ENCODE measurements around the gene UEVLD.

UEVLD gene

DNA sequence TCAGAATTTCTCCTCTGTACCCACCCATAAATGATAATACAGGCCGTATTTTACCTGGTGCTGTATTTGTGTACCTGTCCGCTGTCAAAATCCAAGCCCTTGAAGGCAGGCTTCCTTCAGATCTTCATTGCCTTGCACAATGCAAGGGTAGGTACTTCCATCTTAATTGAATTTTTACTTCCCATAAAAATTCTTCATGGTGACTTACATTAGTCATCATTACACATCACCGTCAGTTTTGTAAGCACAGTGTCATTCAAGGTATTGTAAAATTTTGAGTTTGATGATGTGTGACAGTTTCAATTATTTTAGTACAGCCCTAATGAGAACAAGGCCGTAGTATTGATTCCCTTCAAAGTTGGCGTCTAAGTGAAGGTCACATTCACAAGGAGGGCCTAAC is 61.0 kb downstream of the UEVLD start:
- Histone ChIP-seq H3K27me3 (replicated peaks; ENCODE audit: control insufficient read depth, insufficient read depth, low read length) (no peaks in the 10 kb centered on the region), H3K4me3 (ENCODE audit: low read length) (peak overlapping the region; percentile 99), H3K4me1 (ENCODE audit: control insufficient read depth, insufficient read depth, low read length) (peaks cover 27% of the 10 kb centered on the region), H3K36me3 (ENCODE audit: control insufficient read depth, insufficient read depth, low read length, severe bottlenecking) (peaks cover 25% of the 10 kb centered on the region), H3K9me3 (ENCODE audit: control insufficient read depth, low read length) (no peaks in the 10 kb centered on the region), H3K9ac (ENCODE audit: low read length) (peak overlapping the region; percentile 93)
- DNase-seq (ENCODE audit: low read depth), result peak; percentile 51

GRCh38 chr11:18526521-18527296 is 61.8 kb downstream of the UEVLD start, which contains the start of gene TSG101:
TSS of gene TSG101 (minus strand) at chr11:18526942. CDS start at chr11:18526816, 126 bp downstream.
- Histone ChIP-seq H3K27me3 (replicated peaks; ENCODE audit: control insufficient read depth, insufficient read depth, low read length) (no peaks in the 10 kb centered on the region), H3K9me3 (ENCODE audit: control insufficient read depth, low read length) (no peaks in the 10 kb centered on the region), H3K9ac (ENCODE audit: low read length) (peak within 1 kb of the TSS; percentile 93), H3K4me3 (ENCODE audit: low read length) (peak within 1 kb of the TSS; percentile 99), H3K36me3 (ENCODE audit: control insufficient read depth, insufficient read depth, low read length, severe bottlenecking) (peaks cover 19% of the 10 kb centered on the region), H3K4me1 (ENCODE audit: control insufficient read depth, insufficient read depth, low read length) (peaks cover 31% of the 10 kb centered on the region)
- peak; percentile 98 for DNase-seq (ENCODE audit: low read depth)

- Histone ChIP-seq H3K4me1 (ENCODE audit: control insufficient read depth, insufficient read depth, low read length) (peaks cover 31% of the 10 kb centered on the region), H3K4me3 (ENCODE audit: low read length) (peak overlapping the region; percentile 99), H3K36me3 (ENCODE audit: control insufficient read depth, insufficient read depth, low read length, severe bottlenecking) (peaks cover 13% of the 10 kb centered on the region), H3K9ac (ENCODE audit: low read length) (peak overlapping the region; percentile 93), H3K9me3 (ENCODE audit: control insufficient read depth, low read length) (no peaks in the 10 kb centered on the region), H3K27me3 (replicated peaks; ENCODE audit: control insufficient read depth, insufficient read depth, low read length) (no peaks in the 10 kb centered on the region)
- no peak for DNase-seq (ENCODE audit: low read depth)
Observed at GRCh38 chr11:18526130-18526520, 62.4 kb downstream of the UEVLD start.

DNA sequence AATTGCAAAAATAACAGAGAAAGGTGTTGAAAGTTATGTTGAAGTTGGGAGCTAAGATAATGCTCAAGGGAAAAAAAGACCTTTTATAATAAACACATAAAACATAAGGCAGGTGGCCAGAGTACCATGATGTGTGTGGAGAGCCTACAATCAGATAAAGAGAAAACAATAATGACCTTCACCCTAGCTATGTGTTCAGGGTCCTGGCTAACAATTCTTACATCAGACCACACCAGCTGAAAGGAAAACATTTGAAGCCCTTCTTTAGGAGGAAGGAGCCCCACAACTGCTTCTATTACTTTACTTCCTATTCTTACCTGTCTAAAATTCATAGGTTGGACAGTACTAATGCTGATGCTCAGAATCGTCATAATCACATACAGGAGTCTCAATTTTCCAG is 64.3 kb downstream of the UEVLD start:
- DNase-seq (ENCODE audit: low read depth), result no peak
- Histone ChIP-seq H3K4me1 (ENCODE audit: control insufficient read depth, insufficient read depth, low read length) (peaks cover 27% of the 10 kb centered on the region), H3K9ac (ENCODE audit: low read length) (no peak overlapping the region), H3K27me3 (replicated peaks; ENCODE audit: control insufficient read depth, insufficient read depth, low read length) (no peaks in the 10 kb centered on the region), H3K9me3 (ENCODE audit: control insufficient read depth, low read length) (no peaks in the 10 kb centered on the region), H3K4me3 (ENCODE audit: low read length) (no peak overlapping the region), H3K36me3 (ENCODE audit: control insufficient read depth, insufficient read depth, low read length, severe bottlenecking) (peaks cover 9% of the 10 kb centered on the region)

DNA sequence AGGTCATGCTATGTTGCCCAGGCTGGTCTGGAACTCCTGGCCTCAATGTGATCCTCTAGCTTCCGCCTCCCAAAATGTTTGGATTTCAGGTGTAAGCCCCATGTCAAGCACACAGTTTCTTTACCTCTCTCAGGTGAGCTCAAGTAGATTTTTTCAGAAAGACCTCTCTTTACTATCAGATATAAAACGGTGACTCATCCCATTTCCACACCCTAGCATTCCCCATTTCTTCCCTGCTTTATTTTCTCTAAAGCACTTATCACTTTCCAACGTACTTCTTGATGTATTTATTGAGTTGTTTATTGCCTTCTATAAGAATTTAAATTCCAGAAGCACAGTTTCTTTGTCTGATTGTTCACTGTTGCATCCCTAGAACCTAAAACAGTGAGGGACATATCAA is 65.5 kb downstream of the UEVLD start:
- H3K4me1 ChIP-seq (ENCODE audit: control insufficient read depth, insufficient read depth, low read length), result peaks cover 27% of the 10 kb centered on the region
- no peaks in the 10 kb centered on the region for H3K9me3 ChIP-seq (ENCODE audit: control insufficient read depth, low read length)
- H3K4me3 ChIP-seq (ENCODE audit: low read length), result no peak overlapping the region
- H3K9ac ChIP-seq (ENCODE audit: low read length), result no peak overlapping the region
- H3K36me3 ChIP-seq (ENCODE audit: control insufficient read depth, insufficient read depth, low read length, severe bottlenecking), result peaks cover 17% of the 10 kb centered on the region
- H3K27me3 ChIP-seq (replicated peaks; ENCODE audit: control insufficient read depth, insufficient read depth, low read length), result no peaks in the 10 kb centered on the region
- no peak for DNase-seq (ENCODE audit: low read depth)

DNA sequence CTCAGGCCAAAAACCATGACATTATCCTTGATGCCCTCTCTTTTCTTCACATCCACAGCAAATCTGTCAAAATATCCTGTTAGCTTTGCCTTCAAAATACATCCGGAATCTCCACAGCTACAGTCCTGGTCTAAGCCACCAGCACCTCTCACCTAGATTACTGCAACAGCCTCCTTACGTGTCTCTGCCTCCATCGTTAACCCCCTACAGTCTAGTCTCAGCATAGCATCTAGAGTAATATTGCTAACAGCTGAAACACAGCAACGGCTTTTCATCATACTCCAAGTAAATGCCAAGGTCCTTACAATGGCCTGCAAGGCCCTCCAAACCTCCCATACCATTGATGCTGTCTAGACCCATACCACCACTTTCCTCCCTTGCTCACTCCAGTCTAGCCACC is 66.1 kb downstream of the UEVLD start:
- H3K4me3 ChIP-seq (ENCODE audit: low read length), result no peak overlapping the region
- peaks cover 21% of the 10 kb centered on the region for H3K36me3 ChIP-seq (ENCODE audit: control insufficient read depth, insufficient read depth, low read length, severe bottlenecking)
- no peak overlapping the region for H3K9ac ChIP-seq (ENCODE audit: low read length)
- H3K4me1 ChIP-seq (ENCODE audit: control insufficient read depth, insufficient read depth, low read length), result peaks cover 20% of the 10 kb centered on the region
- DNase-seq (ENCODE audit: low read depth), result no peak
- H3K27me3 ChIP-seq (replicated peaks; ENCODE audit: control insufficient read depth, insufficient read depth, low read length), result no peaks in the 10 kb centered on the region
- no peaks in the 10 kb centered on the region for H3K9me3 ChIP-seq (ENCODE audit: control insufficient read depth, low read length)

GRCh38 chr11:18521122-18521521 is 67.4 kb downstream of the UEVLD start:
- Histone ChIP-seq H3K36me3 (ENCODE audit: control insufficient read depth, insufficient read depth, low read length, severe bottlenecking) (peaks cover 25% of the 10 kb centered on the region), H3K27me3 (replicated peaks; ENCODE audit: control insufficient read depth, insufficient read depth, low read length) (no peaks in the 10 kb centered on the region), H3K4me1 (ENCODE audit: control insufficient read depth, insufficient read depth, low read length) (peaks cover 20% of the 10 kb centered on the region), H3K9ac (ENCODE audit: low read length) (no peak overlapping the region), H3K9me3 (ENCODE audit: control insufficient read depth, low read length) (no peaks in the 10 kb centered on the region), H3K4me3 (ENCODE audit: low read length) (no peak overlapping the region)
- DNase-seq (ENCODE audit: low read depth), result no peak

GRCh38 chr11:18502352-18502751 is 86.2 kb downstream of the UEVLD start:
- Histone ChIP-seq H3K27me3 (replicated peaks; ENCODE audit: control insufficient read depth, insufficient read depth, low read length) (no peaks in the 10 kb centered on the region), H3K36me3 (ENCODE audit: control insufficient read depth, insufficient read depth, low read length, severe bottlenecking) (peaks cover 85% of the 10 kb centered on the region), H3K4me1 (ENCODE audit: control insufficient read depth, insufficient read depth, low read length) (no peaks in the 10 kb centered on the region), H3K9ac (ENCODE audit: low read length) (no peak overlapping the region), H3K9me3 (ENCODE audit: control insufficient read depth, low read length) (no peaks in the 10 kb centered on the region), H3K4me3 (ENCODE audit: low read length) (no peak overlapping the region)
- DNase-seq (ENCODE audit: low read depth), result no peak

GRCh38 chr11:18501629-18502028 is 86.9 kb downstream of the UEVLD start:
- no peak overlapping the region for H3K4me3 ChIP-seq (ENCODE audit: low read length)
- peaks cover 84% of the 10 kb centered on the region for H3K36me3 ChIP-seq (ENCODE audit: control insufficient read depth, insufficient read depth, low read length, severe bottlenecking)
- H3K9ac ChIP-seq (ENCODE audit: low read length), result no peak overlapping the region
- no peak for DNase-seq (ENCODE audit: low read depth)
- H3K9me3 ChIP-seq (ENCODE audit: control insufficient read depth, low read length), result no peaks in the 10 kb centered on the region
- H3K4me1 ChIP-seq (ENCODE audit: control insufficient read depth, insufficient read depth, low read length), result no peaks in the 10 kb centered on the region
- no peaks in the 10 kb centered on the region for H3K27me3 ChIP-seq (replicated peaks; ENCODE audit: control insufficient read depth, insufficient read depth, low read length)

DNA sequence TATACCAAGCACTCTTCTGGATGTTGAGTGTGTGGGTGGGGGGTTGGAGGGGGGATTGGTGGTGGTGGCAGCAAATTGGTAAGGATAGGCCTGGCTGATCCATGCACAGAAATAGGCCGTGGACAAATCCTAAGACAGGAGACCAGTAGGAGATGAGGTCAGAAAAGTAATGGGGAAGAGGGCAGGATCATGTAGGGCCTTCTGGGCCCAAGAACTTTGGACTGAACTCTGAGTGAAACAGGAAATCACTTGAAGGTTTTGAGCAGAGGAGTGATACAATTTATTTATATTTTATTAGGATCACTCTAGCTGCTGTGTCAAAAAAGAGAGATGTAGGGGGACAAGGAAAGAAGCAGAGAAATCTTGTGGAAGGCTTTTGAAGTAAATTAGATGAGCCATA is 90.5 kb downstream of the UEVLD start:
- Histone ChIP-seq H3K9me3 (ENCODE audit: control insufficient read depth, low read length) (no peaks in the 10 kb centered on the region), H3K9ac (ENCODE audit: low read length) (no peak overlapping the region), H3K36me3 (ENCODE audit: control insufficient read depth, insufficient read depth, low read length, severe bottlenecking) (peaks cover 87% of the 10 kb centered on the region), H3K27me3 (replicated peaks; ENCODE audit: control insufficient read depth, insufficient read depth, low read length) (no peaks in the 10 kb centered on the region), H3K4me1 (ENCODE audit: control insufficient read depth, insufficient read depth, low read length) (no peaks in the 10 kb centered on the region), H3K4me3 (ENCODE audit: low read length) (no peak overlapping the region)
- DNase-seq (ENCODE audit: low read depth), result no peak

DNA sequence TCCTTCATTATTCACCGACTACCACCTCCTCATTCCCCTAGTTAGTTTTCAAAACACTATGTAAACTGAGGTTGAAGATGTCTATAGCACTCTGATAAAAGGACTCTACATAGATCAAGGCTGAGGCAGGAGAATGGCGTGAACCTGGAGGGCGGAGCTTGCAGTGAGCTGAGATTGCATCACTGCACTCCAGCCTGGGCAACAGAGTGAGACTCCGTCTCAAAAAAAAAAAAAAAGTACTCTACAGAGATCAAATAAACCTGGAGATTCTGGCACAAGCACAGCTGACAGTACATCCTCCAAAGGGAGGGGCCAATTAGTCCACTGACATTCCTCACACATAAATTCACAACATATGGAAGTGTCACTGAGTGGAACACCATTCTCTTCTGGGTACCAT is 92.8 kb downstream of the UEVLD start:
- DNase-seq (ENCODE audit: low read depth), result no peak
- Histone ChIP-seq H3K9me3 (ENCODE audit: control insufficient read depth, low read length) (no peaks in the 10 kb centered on the region), H3K27me3 (replicated peaks; ENCODE audit: control insufficient read depth, insufficient read depth, low read length) (no peaks in the 10 kb centered on the region), H3K36me3 (ENCODE audit: control insufficient read depth, insufficient read depth, low read length, severe bottlenecking) (peaks cover 77% of the 10 kb centered on the region), H3K4me1 (ENCODE audit: control insufficient read depth, insufficient read depth, low read length) (peaks cover 14% of the 10 kb centered on the region), H3K9ac (ENCODE audit: low read length) (no peak overlapping the region), H3K4me3 (ENCODE audit: low read length) (no peak overlapping the region)

- Histone ChIP-seq H3K4me1 (ENCODE audit: control insufficient read depth, insufficient read depth, low read length) (peaks cover 18% of the 10 kb centered on the region), H3K9me3 (ENCODE audit: control insufficient read depth, low read length) (no peaks in the 10 kb centered on the region), H3K9ac (ENCODE audit: low read length) (no peak overlapping the region), H3K27me3 (replicated peaks; ENCODE audit: control insufficient read depth, insufficient read depth, low read length) (no peaks in the 10 kb centered on the region), H3K4me3 (ENCODE audit: low read length) (no peak overlapping the region), H3K36me3 (ENCODE audit: control insufficient read depth, insufficient read depth, low read length, severe bottlenecking) (peaks cover 76% of the 10 kb centered on the region)
- DNase-seq (ENCODE audit: low read depth), result no peak
Observed at GRCh38 chr11:18495271-18495670, 93.3 kb downstream of the UEVLD start.
